ENCODE measurements around the gene FSTL4. TPM values are rescaled to one million over a fixed set of nuclear protein-coding genes. Genes with fewer than 3 reads are reported as not detected.

FSTL4 gene
- total RNA-seq, 4 donors from 2014 or later: 0.33 to 0.78 (median 0.34) TPM; not detected in 1

- Histone ChIP-seq H3K36me3 (no peaks in the 10 kb centered on the region), H3K27me3 (no peaks in the 10 kb centered on the region), H3K4me3 (no peak overlapping the region), H3K4me1 (no peaks in the 10 kb centered on the region), H3K9me3 (no peaks in the 10 kb centered on the region), H3K27ac (replicated peaks in 1 of 4) (no peak overlapping the region)
- no peak for DNase-seq (ENCODE audit: extremely low spot score)
- TF ChIP-seq EP300 (IDR thresholded peaks at IDR 0.05) (no peak), CTCF (IDR thresholded peaks at IDR 0.05) (no peak), POLR2AphosphoS5 (IDR thresholded peaks at IDR 0.05) (no peak), POLR2A (IDR thresholded peaks at IDR 0.05; ENCODE audit: low read depth) (no peak)
- 79% methylated on average over 4 of the region's 4 CpGs for WGBS
- intact Hi-C loops (cut with DNase I): no loop called here
Measured at GRCh38 chr5:133247151-133247709, 365.1 kb downstream of the FSTL4 start.

DNA sequence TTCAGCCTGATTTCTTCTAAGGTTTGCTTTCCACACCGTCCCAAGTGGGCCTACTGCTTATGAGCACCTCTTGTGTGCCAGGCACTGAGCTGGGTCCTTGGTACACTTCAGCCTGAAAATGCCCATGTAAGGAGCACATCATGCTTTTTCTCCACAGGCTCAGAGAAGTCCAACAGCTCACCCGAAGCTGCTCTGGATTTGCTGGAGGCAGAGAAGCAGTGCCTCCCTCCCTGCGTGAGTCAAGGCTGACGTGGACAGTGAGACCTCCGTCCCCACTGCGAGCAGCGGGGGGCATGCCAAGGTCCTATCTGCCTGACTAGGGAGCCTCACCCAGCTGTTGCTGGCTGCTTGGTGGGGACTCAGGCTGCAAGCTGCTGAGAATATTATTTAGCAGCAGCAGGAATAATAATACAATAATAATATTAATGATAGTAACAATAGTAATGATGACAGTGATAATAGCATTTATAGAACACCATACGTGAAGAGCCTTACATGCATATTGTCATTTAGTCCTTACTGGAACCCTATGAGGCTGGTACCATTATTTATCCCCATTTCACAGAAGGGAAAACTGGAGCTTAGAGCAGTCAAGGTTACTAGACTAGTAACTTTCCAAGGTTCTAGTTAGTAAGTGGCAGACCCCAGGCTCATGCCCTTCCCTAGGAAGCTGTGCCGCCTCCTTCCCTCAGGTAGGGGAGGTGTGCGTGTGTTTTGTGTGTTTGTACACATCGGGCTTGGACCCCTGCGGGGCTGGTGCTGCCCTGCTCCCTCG is 365.8 kb downstream of the FSTL4 start:
- H3K36me3 ChIP-seq: no peaks in the 10 kb centered on the region
- no peak for DNase-seq (ENCODE audit: extremely low spot score)
- no peaks in the 10 kb centered on the region for H3K9me3 ChIP-seq
- 86% methylated on average over 12 of the region's 13 CpGs for WGBS
- no peaks in the 10 kb centered on the region for H3K4me1 ChIP-seq
- H3K27ac ChIP-seq (replicated peaks in 1 of 4): no peak overlapping the region
- H3K27me3 ChIP-seq: no peaks in the 10 kb centered on the region
- intact Hi-C loops (cut with DNase I): no loop called here
- no peak overlapping the region for H3K4me3 ChIP-seq
- TF ChIP-seq EP300 (IDR thresholded peaks at IDR 0.05): no peak
- no peak for TF ChIP-seq CTCF (IDR thresholded peaks at IDR 0.05)
- no peak for TF ChIP-seq POLR2AphosphoS5 (IDR thresholded peaks at IDR 0.05)
- no peak for TF ChIP-seq POLR2A (IDR thresholded peaks at IDR 0.05; ENCODE audit: low read depth)

GRCh38 chr5:133246053-133246370 is 366.3 kb downstream of the FSTL4 start:
- Histone ChIP-seq H3K36me3 (no peaks in the 10 kb centered on the region), H3K9me3 (no peaks in the 10 kb centered on the region), H3K27me3 (no peaks in the 10 kb centered on the region), H3K4me1 (no peaks in the 10 kb centered on the region), H3K4me3 (no peak overlapping the region), H3K27ac (replicated peaks in 1 of 4) (no peak overlapping the region)
- DNase-seq (ENCODE audit: extremely low spot score): no peak
- WGBS: 76% methylated on average over 12 of the region's 12 CpGs
- TF ChIP-seq POLR2AphosphoS5 (IDR thresholded peaks at IDR 0.05): no peak
- TF ChIP-seq EP300 (IDR thresholded peaks at IDR 0.05): no peak
- TF ChIP-seq POLR2A (IDR thresholded peaks at IDR 0.05; ENCODE audit: low read depth): no peak
- no peak for TF ChIP-seq CTCF (IDR thresholded peaks at IDR 0.05)
- intact Hi-C loops (cut with DNase I): no loop called here

GRCh38 chr5:133245191-133246052 is 366.9 kb downstream of the FSTL4 start:
- Histone ChIP-seq H3K4me3 (no peak overlapping the region), H3K27ac (replicated peaks in 1 of 4) (no peak overlapping the region), H3K36me3 (no peaks in the 10 kb centered on the region), H3K9me3 (no peaks in the 10 kb centered on the region), H3K4me1 (no peaks in the 10 kb centered on the region), H3K27me3 (no peaks in the 10 kb centered on the region)
- WGBS: 67% methylated on average over 11 of the region's 11 CpGs
- intact Hi-C loops (cut with DNase I): no loop called here
- no peak for DNase-seq (ENCODE audit: extremely low spot score)
- TF ChIP-seq POLR2AphosphoS5 (IDR thresholded peaks at IDR 0.05): no peak
- no peak for TF ChIP-seq EP300 (IDR thresholded peaks at IDR 0.05)
- no peak for TF ChIP-seq CTCF (IDR thresholded peaks at IDR 0.05)
- TF ChIP-seq POLR2A (IDR thresholded peaks at IDR 0.05; ENCODE audit: low read depth): no peak
